Measurements from ENCODE around the gene MYO5B.

The MYO5B gene

GRCh38 chr18:49846718-49847470 is 348.1 kb downstream of the MYO5B start:
- no peak for TF ChIP-seq CTCF (IDR thresholded peaks at IDR 0.05; ENCODE audit: low read depth, low read length, missing control alignments)
- H3K4me3 ChIP-seq (ENCODE audit: low read depth, low read length), result no peak overlapping the region
- in situ Hi-C loops (cut with HindIII; ENCODE audit: low sequenced_read_pairs), result no loop called here
- DNase-seq (ENCODE audit: low read depth), result no peak

- no peak for TF ChIP-seq CTCF (IDR thresholded peaks at IDR 0.05; ENCODE audit: low read depth, low read length, missing control alignments)
- no peak overlapping the region for H3K4me3 ChIP-seq (ENCODE audit: low read depth, low read length)
- DNase-seq (ENCODE audit: low read depth), result peak; percentile 12
- in situ Hi-C loops (cut with HindIII; ENCODE audit: low sequenced_read_pairs), result no loop called here
These were observed 348.6 kb downstream of the MYO5B start for GRCh38 chr18:49846361-49846662.

GRCh38 chr18:49845629-49846360 is 349.2 kb downstream of the MYO5B start:
- in situ Hi-C loops (cut with HindIII; ENCODE audit: low sequenced_read_pairs), result no loop called here
- no peak overlapping the region for H3K4me3 ChIP-seq (ENCODE audit: low read depth, low read length)
- no peak for TF ChIP-seq CTCF (IDR thresholded peaks at IDR 0.05; ENCODE audit: low read depth, low read length, missing control alignments)
- no peak for DNase-seq (ENCODE audit: low read depth)

- no peak for TF ChIP-seq CTCF (IDR thresholded peaks at IDR 0.05; ENCODE audit: low read depth, low read length, missing control alignments)
- no peak overlapping the region for H3K4me3 ChIP-seq (ENCODE audit: low read depth, low read length)
- DNase-seq (ENCODE audit: low read depth), result no peak
- in situ Hi-C loops (cut with HindIII; ENCODE audit: low sequenced_read_pairs), result no loop called here
These were observed 350.0 kb downstream of the MYO5B start for GRCh38 chr18:49844903-49845302.

DNA sequence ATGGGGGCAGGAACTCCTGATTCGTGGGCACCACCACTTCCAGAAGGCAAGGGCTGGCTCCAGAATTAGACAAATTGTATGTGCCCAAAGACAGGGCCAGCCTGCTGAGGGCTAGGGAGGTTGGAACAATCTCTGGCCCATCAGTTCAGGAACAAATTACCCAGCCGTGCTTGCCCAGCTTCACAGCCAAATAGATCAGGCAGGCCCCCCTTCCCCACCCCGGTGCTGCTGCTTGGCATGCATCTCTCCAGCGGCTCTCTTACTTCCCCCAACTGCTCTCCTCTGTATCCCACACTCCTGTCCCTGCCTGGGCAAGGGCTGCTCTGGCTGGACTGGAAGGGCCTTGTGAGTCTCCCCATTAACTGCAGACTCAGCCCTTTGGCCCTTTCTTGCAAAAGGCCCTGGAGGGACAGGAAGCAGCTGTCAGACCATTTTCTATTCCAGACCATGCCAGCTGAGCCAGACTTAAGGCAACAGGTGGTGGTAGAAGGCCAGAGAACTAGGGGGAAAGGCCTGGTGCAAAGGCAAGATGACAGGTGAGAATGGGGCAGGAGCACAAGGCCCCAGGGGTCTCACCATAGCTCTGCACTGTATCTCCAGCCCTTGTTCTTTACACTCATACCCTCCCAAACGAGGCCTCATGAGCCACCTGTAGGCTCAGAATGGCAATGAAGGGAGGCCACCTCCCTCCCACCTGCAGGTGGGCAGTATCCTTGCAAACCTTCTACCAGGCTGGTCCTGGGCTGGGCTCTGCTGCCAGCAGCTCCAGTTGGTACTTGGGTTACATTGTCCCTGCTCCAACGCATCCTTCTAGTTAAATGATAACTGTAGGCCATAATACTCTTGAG is 350.9 kb downstream of the MYO5B start:
- no peak for DNase-seq (ENCODE audit: low read depth)
- no peak overlapping the region for H3K4me3 ChIP-seq (ENCODE audit: low read depth, low read length)
- no peak for TF ChIP-seq CTCF (IDR thresholded peaks at IDR 0.05; ENCODE audit: low read depth, low read length, missing control alignments)
- in situ Hi-C loops (cut with HindIII; ENCODE audit: low sequenced_read_pairs), result no loop called here

GRCh38 chr18:49843131-49843530 is 351.8 kb downstream of the MYO5B start:
- H3K4me3 ChIP-seq (ENCODE audit: low read depth, low read length), result no peak overlapping the region
- TF ChIP-seq CTCF (IDR thresholded peaks at IDR 0.05; ENCODE audit: low read depth, low read length, missing control alignments), result no peak
- in situ Hi-C loops (cut with HindIII; ENCODE audit: low sequenced_read_pairs), result no loop called here
- DNase-seq (ENCODE audit: low read depth), result no peak
